SU-DHL-6 (cell line): ENCODE data around the gene CCL26.

Source experiments
- EZH2phosphoT487 ChIP-seq: fragments of 200-600 bp; sonication (generic), shearing (Covaris generic); conservative IDR thresholded peaks from 2 replicates; pipeline ENCODE4 v1.6.1; 2018; ENCODE audit warnings: mild to moderate bottlenecking, antibody characterized with exemption, low read length, moderate library complexity, mixed read lengths
- TF ChIP-seq, protein P1 (sequence below): fragments of 200-600 bp; sonication (generic); IDR thresholded peaks from one replicate; pipeline ENCODE4 v1.5.1; 2017; ENCODE audit warnings: antibody characterized with exemption, mild to moderate bottlenecking, low read length, moderate library complexity; ENCODE audit not compliant: insufficient read depth, poor library complexity, severe bottlenecking

DNA sequence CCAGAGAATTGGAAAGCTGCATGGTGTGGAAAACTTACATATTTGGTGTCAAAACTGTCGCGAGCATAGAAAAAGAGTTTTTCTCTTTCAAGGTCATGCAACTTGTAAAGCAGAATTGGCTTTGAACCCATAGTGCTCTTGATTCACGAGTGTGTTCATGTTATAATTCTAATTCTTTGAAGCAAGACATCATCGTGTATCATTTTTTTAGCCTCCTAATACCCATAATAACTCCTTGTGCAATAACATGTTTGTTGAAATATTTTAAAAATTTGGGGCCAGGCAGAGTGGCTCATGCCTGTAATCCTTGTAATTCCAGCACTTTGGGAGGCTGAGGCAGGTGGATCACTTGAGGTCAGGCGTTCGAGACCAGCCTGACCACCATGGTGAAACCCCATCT is 37.4 kb upstream of the CCL26 start:
- TF ChIP-seq, protein P1, sequence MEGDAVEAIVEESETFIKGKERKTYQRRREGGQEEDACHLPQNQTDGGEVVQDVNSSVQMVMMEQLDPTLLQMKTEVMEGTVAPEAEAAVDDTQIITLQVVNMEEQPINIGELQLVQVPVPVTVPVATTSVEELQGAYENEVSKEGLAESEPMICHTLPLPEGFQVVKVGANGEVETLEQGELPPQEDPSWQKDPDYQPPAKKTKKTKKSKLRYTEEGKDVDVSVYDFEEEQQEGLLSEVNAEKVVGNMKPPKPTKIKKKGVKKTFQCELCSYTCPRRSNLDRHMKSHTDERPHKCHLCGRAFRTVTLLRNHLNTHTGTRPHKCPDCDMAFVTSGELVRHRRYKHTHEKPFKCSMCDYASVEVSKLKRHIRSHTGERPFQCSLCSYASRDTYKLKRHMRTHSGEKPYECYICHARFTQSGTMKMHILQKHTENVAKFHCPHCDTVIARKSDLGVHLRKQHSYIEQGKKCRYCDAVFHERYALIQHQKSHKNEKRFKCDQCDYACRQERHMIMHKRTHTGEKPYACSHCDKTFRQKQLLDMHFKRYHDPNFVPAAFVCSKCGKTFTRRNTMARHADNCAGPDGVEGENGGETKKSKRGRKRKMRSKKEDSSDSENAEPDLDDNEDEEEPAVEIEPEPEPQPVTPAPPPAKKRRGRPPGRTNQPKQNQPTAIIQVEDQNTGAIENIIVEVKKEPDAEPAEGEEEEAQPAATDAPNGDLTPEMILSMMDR = no peak
- TF ChIP-seq EZH2phosphoT487 = no peak
